GM23338 (cell line): ENCODE data around the gene TIMM50.

Source experiments
- CREB1 ChIP-seq: fragments of 250-450 bp; sonication (Bioruptor Pico); IDR thresholded peaks from 2 replicates; pipeline ENCODE4 v1.5.0; 2020; ENCODE audit warnings: low read depth, mild to moderate bottlenecking, moderate library complexity
- EZH2 ChIP-seq: fragments of 200-600 bp; sonication (generic); IDR thresholded peaks from one replicate; pipeline ENCODE4 v1.8.0; 2017; ENCODE audit warnings: antibody characterized with exemption, mild to moderate bottlenecking, low read depth; ENCODE audit not compliant: unreplicated experiment
- EZH2phosphoT487 ChIP-seq: fragments of 200-600 bp; sonication (generic); IDR thresholded peaks from one replicate; pipeline ENCODE4 v1.8.1; 2018; ENCODE audit warnings: antibody characterized with exemption; ENCODE audit not compliant: unreplicated experiment
- JUNB ChIP-seq: IDR thresholded peaks from one replicate; pipeline ENCODE4 v1.6.1; 2016; ENCODE audit warnings: antibody characterized with exemption; ENCODE audit not compliant: unreplicated experiment
- POLR2AphosphoS5 ChIP-seq: IDR thresholded peaks from 2 replicates; pipeline ENCODE4 v1.6.1; 2016; ENCODE audit warnings: antibody characterized with exemption, low read depth
- REST ChIP-seq: IDR thresholded peaks from one replicate; pipeline ENCODE4 v1.6.1; 2018; ENCODE audit warnings: antibody characterized with exemption; ENCODE audit not compliant: unreplicated experiment
- STAT1 ChIP-seq: IDR thresholded peaks from one replicate; pipeline ENCODE4 v1.6.1; 2016; ENCODE audit warnings: antibody characterized with exemption; ENCODE audit not compliant: unreplicated experiment
- ZNF114 ChIP-seq: fragments of 250-450 bp; sonication (Bioruptor Pico); IDR thresholded peaks from 2 replicates; pipeline ENCODE4 v1.5.0; 2020; ENCODE audit warnings: mild to moderate bottlenecking, moderate library complexity
- ZNF331 ChIP-seq: fragments of 250-450 bp; sonication (Bioruptor Pico); IDR thresholded peaks from 2 replicates; pipeline ENCODE4 v1.5.0; 2020; ENCODE audit warnings: low read depth, mild to moderate bottlenecking, moderate library complexity
- TF ChIP-seq, protein P1 (sequence below): IDR thresholded peaks from 2 replicates; pipeline ENCODE4 v1.6.1; 2016; ENCODE audit warnings: antibody characterized with exemption
- TF ChIP-seq, protein P2 (sequence below), 2 experiments: fragments of 200-600 bp in 1 of 2; sonication (generic) in 1 of 2; conservative IDR thresholded peaks; 2 replicates each; pipeline versions ENCODE4 v1.5.1 to v1.6.1; 2016 to 2017; ENCODE audit warnings: antibody characterized with exemption in 2 of 2, low read depth in 2 of 2, mild to moderate bottlenecking in 2 of 2, moderate library complexity in 1 of 2

DNA sequence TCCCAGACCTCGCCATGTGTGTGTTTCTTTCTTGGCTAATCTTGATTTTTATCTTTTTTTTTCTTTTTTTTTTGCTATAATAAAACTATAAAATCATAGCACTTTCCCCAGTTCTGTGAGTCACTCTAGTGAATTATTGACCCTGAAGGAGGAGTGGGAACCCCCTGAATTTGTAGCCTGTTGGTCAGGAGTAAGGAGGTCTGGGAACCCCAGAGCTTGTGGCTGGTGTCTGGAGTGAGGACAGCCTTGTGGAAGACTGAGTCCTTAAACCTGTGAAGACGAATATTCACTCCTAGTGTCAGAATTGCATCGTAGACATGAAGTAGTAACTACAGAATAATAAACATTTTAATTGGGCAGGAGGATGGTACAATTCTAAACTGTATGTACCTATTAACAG, 44.6 kb downstream of the TIMM50 start:
- TF ChIP-seq POLR2AphosphoS5 = no peak
- TF ChIP-seq EZH2phosphoT487 = no peak
- TF ChIP-seq, protein P1, sequence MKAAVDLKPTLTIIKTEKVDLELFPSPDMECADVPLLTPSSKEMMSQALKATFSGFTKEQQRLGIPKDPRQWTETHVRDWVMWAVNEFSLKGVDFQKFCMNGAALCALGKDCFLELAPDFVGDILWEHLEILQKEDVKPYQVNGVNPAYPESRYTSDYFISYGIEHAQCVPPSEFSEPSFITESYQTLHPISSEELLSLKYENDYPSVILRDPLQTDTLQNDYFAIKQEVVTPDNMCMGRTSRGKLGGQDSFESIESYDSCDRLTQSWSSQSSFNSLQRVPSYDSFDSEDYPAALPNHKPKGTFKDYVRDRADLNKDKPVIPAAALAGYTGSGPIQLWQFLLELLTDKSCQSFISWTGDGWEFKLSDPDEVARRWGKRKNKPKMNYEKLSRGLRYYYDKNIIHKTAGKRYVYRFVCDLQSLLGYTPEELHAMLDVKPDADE = no peak
- TF ChIP-seq, protein P2, sequence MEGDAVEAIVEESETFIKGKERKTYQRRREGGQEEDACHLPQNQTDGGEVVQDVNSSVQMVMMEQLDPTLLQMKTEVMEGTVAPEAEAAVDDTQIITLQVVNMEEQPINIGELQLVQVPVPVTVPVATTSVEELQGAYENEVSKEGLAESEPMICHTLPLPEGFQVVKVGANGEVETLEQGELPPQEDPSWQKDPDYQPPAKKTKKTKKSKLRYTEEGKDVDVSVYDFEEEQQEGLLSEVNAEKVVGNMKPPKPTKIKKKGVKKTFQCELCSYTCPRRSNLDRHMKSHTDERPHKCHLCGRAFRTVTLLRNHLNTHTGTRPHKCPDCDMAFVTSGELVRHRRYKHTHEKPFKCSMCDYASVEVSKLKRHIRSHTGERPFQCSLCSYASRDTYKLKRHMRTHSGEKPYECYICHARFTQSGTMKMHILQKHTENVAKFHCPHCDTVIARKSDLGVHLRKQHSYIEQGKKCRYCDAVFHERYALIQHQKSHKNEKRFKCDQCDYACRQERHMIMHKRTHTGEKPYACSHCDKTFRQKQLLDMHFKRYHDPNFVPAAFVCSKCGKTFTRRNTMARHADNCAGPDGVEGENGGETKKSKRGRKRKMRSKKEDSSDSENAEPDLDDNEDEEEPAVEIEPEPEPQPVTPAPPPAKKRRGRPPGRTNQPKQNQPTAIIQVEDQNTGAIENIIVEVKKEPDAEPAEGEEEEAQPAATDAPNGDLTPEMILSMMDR (conservative IDR thresholded peaks at IDR 0.05; ENCODE audit: low read depth in 2 of 2) = no peak
- no peak for TF ChIP-seq REST
- no peak for TF ChIP-seq STAT1
- no peak for TF ChIP-seq EZH2
- TF ChIP-seq JUNB = no peak
- TF ChIP-seq ZNF114 (CRISPR knock-in tag) = no peak
- no peak for TF ChIP-seq CREB1 (CRISPR knock-in tag)
- TF ChIP-seq ZNF331 (CRISPR knock-in tag) = no peak
